IPS-NIHi7 (cell line): ENCODE measurements around the gene RANBP3L.
A peak's percentile ranks its signal among the peaks of the same experiment; 100 is the strongest.

Experiments used
- DNase-seq: peaks from one replicate; pipeline ENCODE4 v3.0.0; 2012; ENCODE audit warnings: mixed read lengths; ENCODE audit errors: extremely low spot score

RANBP3L gene

GRCh38 chr5:36243653-36244052 lies 58.0 kb downstream of the RANBP3L start:
- no peak for DNase-seq

GRCh38 chr5:36242534-36243485 lies 58.9 kb downstream of the RANBP3L start:
- peak; percentile 8 for DNase-seq

GRCh38 chr5:36241631-36242533 lies 59.8 kb downstream of the RANBP3L start, which contains the start of gene NADK2:
NADK2 (minus strand) TSS chr5:36241925; CDS start chr5:36241798, 127 bp downstream.
- DNase-seq, result peak; percentile 98

GRCh38 chr5:36240779-36241630 lies 60.7 kb downstream of the RANBP3L start:
- peak; percentile 70 for DNase-seq

- DNase-seq, result no peak
Measured at GRCh38 chr5:36239370-36240293, 62.1 kb downstream of the RANBP3L start.

- DNase-seq, result no peak
Measured at GRCh38 chr5:36238502-36239295, 63.0 kb downstream of the RANBP3L start.

GRCh38 chr5:36237751-36238150 lies 64.0 kb downstream of the RANBP3L start:
- no peak for DNase-seq

GRCh38 chr5:36236801-36237200 lies 64.9 kb downstream of the RANBP3L start:
- DNase-seq, result no peak

- no peak for DNase-seq
Measured at GRCh38 chr5:36232533-36232932, 69.2 kb downstream of the RANBP3L start.

GRCh38 chr5:36230151-36230790 lies 71.4 kb downstream of the RANBP3L start:
- no peak for DNase-seq

GRCh38 chr5:36228505-36228904 lies 73.2 kb downstream of the RANBP3L start:
- DNase-seq, result no peak

GRCh38 chr5:36227046-36227445 lies 74.7 kb downstream of the RANBP3L start:
- DNase-seq, result no peak

GRCh38 chr5:36222620-36223019 lies 79.1 kb downstream of the RANBP3L start:
- DNase-seq, result no peak

GRCh38 chr5:36217988-36218387 lies 83.7 kb downstream of the RANBP3L start:
- DNase-seq, result no peak

GRCh38 chr5:36217567-36217966 lies 84.1 kb downstream of the RANBP3L start:
- DNase-seq, result no peak

- no peak for DNase-seq
Measured at GRCh38 chr5:36215910-36216309, 85.8 kb downstream of the RANBP3L start.

GRCh38 chr5:36214436-36214835 lies 87.3 kb downstream of the RANBP3L start:
- DNase-seq, result no peak

- DNase-seq, result no peak
Measured at GRCh38 chr5:36209664-36210063, 92.0 kb downstream of the RANBP3L start.

GRCh38 chr5:36208786-36209185 lies 92.9 kb downstream of the RANBP3L start:
- DNase-seq, result no peak
